Muscle layer of duodenum (tissue), 2 donors: Measurements from ENCODE around the gene HOXD3.

Source experiments
- H3K27ac ChIP-seq: one replicate; pipeline ENCODE4 v1.7.0; 2013; ENCODE audit warnings: mild to moderate bottlenecking, low read length
- H3K27me3 ChIP-seq: one replicate; pipeline ENCODE4 v1.7.0; 2013; ENCODE audit warnings: low read depth, mild to moderate bottlenecking, control low read depth, low read length
- H3K36me3 ChIP-seq, 2 donors: one replicate each; pipeline ENCODE4 v1.7.0; 2013; ENCODE audit warnings: low read length in 2 of 2, control low read depth in 1 of 2, mild to moderate bottlenecking in 1 of 2; ENCODE audit not compliant: insufficient read depth in 2 of 2, control insufficient read depth in 1 of 2
- H3K4me1 ChIP-seq, 2 donors: one replicate each; pipeline ENCODE4 v1.7.0; 2013; ENCODE audit warnings: low read length in 2 of 2, mild to moderate bottlenecking in 2 of 2, control low read depth in 1 of 2, moderate library complexity in 1 of 2; ENCODE audit not compliant: insufficient read depth in 2 of 2, control insufficient read depth in 1 of 2
- H3K4me3 ChIP-seq, 2 donors: one replicate each; pipeline ENCODE4 v1.7.0; 2013; ENCODE audit warnings: low read length in 2 of 2, low read depth in 1 of 2, mild to moderate bottlenecking in 1 of 2
- H3K9me3 ChIP-seq, 2 donors: one replicate each; pipeline ENCODE4 v1.7.0; 2013; ENCODE audit warnings: low read length in 2 of 2, control low read depth in 1 of 2, mild to moderate bottlenecking in 1 of 2; ENCODE audit not compliant: control insufficient read depth in 1 of 2
- donor health status: healthy.

The HOXD3 gene

GRCh38 chr2:176137906-176138305 lies 19.2 kb upstream of the HOXD3 start:
- Histone ChIP-seq H3K4me3 (peak overlapping the region in 1 of 2 donors; percentile 17), H3K36me3 (no peaks in the 10 kb centered on the region), H3K4me1 (peaks cover 0 to 19% of the 10 kb centered on the region in 2 donors), H3K9me3 (peaks cover 0 to 5% of the 10 kb centered on the region in 2 donors), H3K27me3 (peaks cover 83% of the 10 kb centered on the region), H3K27ac (no peak overlapping the region)

- Histone ChIP-seq H3K27me3 (peaks cover 77% of the 10 kb centered on the region), H3K4me3 (no peak overlapping the region), H3K9me3 (peaks cover 0 to 5% of the 10 kb centered on the region in 2 donors), H3K36me3 (no peaks in the 10 kb centered on the region), H3K27ac (peak overlapping the region; percentile 36), H3K4me1 (peaks cover 0 to 19% of the 10 kb centered on the region in 2 donors)
Observed at GRCh38 chr2:176138526-176138922, 18.6 kb upstream of the HOXD3 start.

GRCh38 chr2:176138923-176139660 lies 18.0 kb upstream of the HOXD3 start:
- Histone ChIP-seq H3K4me1 (peaks cover 0 to 19% of the 10 kb centered on the region in 2 donors), H3K27ac (peak overlapping the region; percentile 36), H3K27me3 (peaks cover 72% of the 10 kb centered on the region), H3K4me3 (no peak overlapping the region), H3K9me3 (peaks cover 0 to 5% of the 10 kb centered on the region in 2 donors), H3K36me3 (no peaks in the 10 kb centered on the region)

GRCh38 chr2:176139661-176140512 lies 17.2 kb upstream of the HOXD3 start:
- peaks cover 68% of the 10 kb centered on the region for H3K27me3 ChIP-seq

GRCh38 chr2:176140513-176141317 lies 16.4 kb upstream of the HOXD3 start:
- no peaks in the 10 kb centered on the region for H3K36me3 ChIP-seq
- no peak overlapping the region for H3K27ac ChIP-seq
- peak overlapping the region; percentile 26 to 59 for H3K4me3 ChIP-seq
- H3K4me1 ChIP-seq: peaks cover 0 to 19% of the 10 kb centered on the region in 2 donors
- peaks cover 68% of the 10 kb centered on the region for H3K27me3 ChIP-seq
- H3K9me3 ChIP-seq: peaks cover 0 to under 1% of the 10 kb centered on the region in 2 donors

More at GRCh38 chr2:176139661-176140512, 17.2 kb upstream of the HOXD3 start:
- H3K4me1 ChIP-seq: peaks cover 0 to 19% of the 10 kb centered on the region in 2 donors
- H3K4me3 ChIP-seq: peak overlapping the region; percentile 26 to 59
- H3K27ac ChIP-seq: peak overlapping the region; percentile 36
- H3K9me3 ChIP-seq: peaks cover 0 to 5% of the 10 kb centered on the region in 2 donors
- no peaks in the 10 kb centered on the region for H3K36me3 ChIP-seq

- Histone ChIP-seq H3K4me3 (no peak overlapping the region), H3K4me1 (peaks cover 0 to 13% of the 10 kb centered on the region in 2 donors), H3K36me3 (no peaks in the 10 kb centered on the region), H3K27me3 (peaks cover 70% of the 10 kb centered on the region), H3K27ac (no peak overlapping the region), H3K9me3 (peaks cover 0 to 5% of the 10 kb centered on the region in 2 donors)
Observed at GRCh38 chr2:176142281-176142680, 14.8 kb upstream of the HOXD3 start.

- Histone ChIP-seq H3K4me3 (no peak overlapping the region), H3K27ac (no peak overlapping the region), H3K4me1 (peaks cover 0 to 13% of the 10 kb centered on the region in 2 donors), H3K9me3 (peaks cover 0 to 9% of the 10 kb centered on the region in 2 donors), H3K27me3 (peaks cover 70% of the 10 kb centered on the region), H3K36me3 (no peaks in the 10 kb centered on the region)
Observed at GRCh38 chr2:176145085-176145969, 11.8 kb upstream of the HOXD3 start.

GRCh38 chr2:176146101-176146500 lies 11.0 kb upstream of the HOXD3 start:
- no peak overlapping the region for H3K27ac ChIP-seq
- H3K4me3 ChIP-seq: no peak overlapping the region
- H3K9me3 ChIP-seq: peaks cover 0 to 9% of the 10 kb centered on the region in 2 donors
- H3K27me3 ChIP-seq: peaks cover 70% of the 10 kb centered on the region
- H3K4me1 ChIP-seq: peaks cover 0 to 6% of the 10 kb centered on the region in 2 donors
- no peaks in the 10 kb centered on the region for H3K36me3 ChIP-seq

- Histone ChIP-seq H3K4me3 (no peak overlapping the region), H3K27ac (no peak overlapping the region), H3K36me3 (no peaks in the 10 kb centered on the region), H3K9me3 (peaks cover 0 to 9% of the 10 kb centered on the region in 2 donors), H3K27me3 (peaks cover 70% of the 10 kb centered on the region), H3K4me1 (peaks cover 0 to 11% of the 10 kb centered on the region in 2 donors)
Observed at GRCh38 chr2:176146645-176147044, 10.5 kb upstream of the HOXD3 start.

- Histone ChIP-seq H3K27me3 (peaks cover 71% of the 10 kb centered on the region), H3K4me3 (no peak overlapping the region)
Observed at GRCh38 chr2:176147210-176147799, 9.8 kb upstream of the HOXD3 start.

More at GRCh38 chr2:176147210-176147799, 9.8 kb upstream of the HOXD3 start:
- peaks cover 0 to 9% of the 10 kb centered on the region in 2 donors for H3K9me3 ChIP-seq
- H3K27ac ChIP-seq: no peak overlapping the region
- no peaks in the 10 kb centered on the region for H3K36me3 ChIP-seq
- peaks cover 0 to 15% of the 10 kb centered on the region in 2 donors for H3K4me1 ChIP-seq
